Thymus (tissue), 11 donors: Measurements from ENCODE around the gene MLLT10. TPM values are rescaled to one million over a fixed set of nuclear protein-coding genes. Genes with fewer than 3 reads are reported as not detected.
"Not testable (repeated sequence)": the region's sequence is repeated elsewhere in the genome, so short reads cannot be mapped to it uniquely, and the experiment has no call there.

Experiments used
- DNase-seq, 9 donors: peaks; one replicate each; pipeline ENCODE4 v3.0.0-alpha.2; 2013; ENCODE audit warnings: low spot score in 9 of 9, low read depth in 6 of 9, missing footprints in 1 of 9
- H3K27ac ChIP-seq, 2 donors: one replicate each; pipeline ENCODE4 v1.5.1; 2013; ENCODE audit warnings: control low read depth in 1 of 2, low read depth in 1 of 2, low read length in 1 of 2, mild to moderate bottlenecking in 1 of 2, moderate library complexity in 1 of 2
- H3K27me3 ChIP-seq, 2 donors: one replicate each; pipeline ENCODE4 v1.5.1; 2013; ENCODE audit warnings: low read length in 1 of 2; ENCODE audit not compliant: control insufficient read depth in 2 of 2, insufficient read depth in 1 of 2
- H3K36me3 ChIP-seq, 2 donors: one replicate each; pipeline ENCODE4 v1.5.1; 2013; ENCODE audit warnings: low read length in 1 of 2, mild to moderate bottlenecking in 1 of 2, moderate library complexity in 1 of 2; ENCODE audit not compliant: control insufficient read depth in 2 of 2, insufficient read depth in 2 of 2
- H3K4me1 ChIP-seq, 2 donors: one replicate each; pipeline ENCODE4 v1.5.1; 2013; ENCODE audit warnings: low read length in 2 of 2; ENCODE audit not compliant: control insufficient read depth in 2 of 2, insufficient read depth in 2 of 2
- H3K4me3 ChIP-seq, 2 donors: one replicate each; pipeline ENCODE4 v1.5.1; 2013; ENCODE audit warnings: low read length in 2 of 2, control low read depth in 1 of 2, mild to moderate bottlenecking in 1 of 2
- H3K9me3 ChIP-seq, 2 donors: one replicate each; pipeline ENCODE4 v1.5.1; 2013; ENCODE audit warnings: low read length in 1 of 2, mild to moderate bottlenecking in 1 of 2; ENCODE audit not compliant: control insufficient read depth in 2 of 2, insufficient read depth in 1 of 2
- WGBS: extraction: QIAGEN DNeasy Blood & Tissue Kit; methylation state at CpG from one replicate; pipeline ENCODE4 v1.1.7; 2013; 5-methylcytosine and 5-hydroxymethylcytosine counted together
- polyA plus RNA-seq: library from polyadenylated mRNA; stranded (reverse); fragments of 200-250 nt; gene quantifications from one replicate; pipeline ENCODE4 v1.2.3, GENCODE V29; 2013
- total RNA-seq: library from RNA; stranded (reverse); fragments of 120-200 nt; gene quantifications from one replicate; pipeline ENCODE4 v1.2.4, GENCODE V29; 2013
- donor health status: healthy.

Gene MLLT10
- total and polyA plus RNA-seq, 2 donors: 23.0 to 27.9 TPM

DNA sequence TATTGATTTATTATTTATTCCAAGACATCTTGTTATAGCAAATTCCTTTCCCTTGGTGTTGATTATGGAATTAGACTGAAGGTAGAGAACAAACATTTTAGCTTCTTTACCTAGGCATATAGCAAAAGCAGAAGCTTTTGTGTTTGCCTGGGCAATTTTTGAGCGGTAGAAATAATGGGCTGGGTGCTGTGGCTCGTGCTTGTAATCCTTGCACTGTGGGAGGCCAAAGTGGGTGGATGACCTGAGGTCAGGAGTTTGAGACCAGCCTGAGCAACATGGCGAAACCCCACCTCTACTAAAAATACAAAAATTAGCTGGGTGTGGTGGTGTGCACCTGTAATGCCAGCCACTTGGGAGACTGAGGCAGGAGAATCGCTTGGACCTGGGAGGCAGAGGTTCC, 6.7 kb downstream of the MLLT10 start:
- not testable (repeated sequence) for H3K4me1 ChIP-seq, H3K27ac ChIP-seq, H3K27me3 ChIP-seq, H3K9me3 ChIP-seq, DNase-seq, H3K4me3 ChIP-seq
- peaks cover 35 to 80% of the 10 kb centered on the region in 2 donors for H3K36me3 ChIP-seq
- WGBS: 98% methylated on average over 4 of the region's 4 CpGs

DNA sequence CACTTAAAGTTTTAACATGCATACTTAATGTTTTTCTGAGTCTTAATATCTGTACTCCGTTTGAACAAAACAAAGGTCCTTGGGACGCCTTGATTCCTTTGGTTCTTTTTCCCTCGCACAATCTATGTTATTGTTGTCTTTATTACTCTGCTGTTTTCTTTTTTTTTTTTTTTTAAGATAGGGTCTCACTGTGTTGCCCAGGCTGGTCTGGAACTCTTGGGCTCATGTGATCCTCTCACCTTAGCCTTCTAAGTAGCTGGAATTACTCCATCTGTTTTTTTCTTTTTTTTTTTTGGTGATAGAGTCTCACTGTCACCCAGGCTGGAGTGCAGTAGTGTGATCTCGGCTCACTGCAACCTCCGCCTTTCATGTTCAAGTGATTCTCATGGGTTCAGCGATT, 13.2 kb downstream of the MLLT10 start:
- 98% methylated on average over 6 of the region's 6 CpGs for WGBS

DNA sequence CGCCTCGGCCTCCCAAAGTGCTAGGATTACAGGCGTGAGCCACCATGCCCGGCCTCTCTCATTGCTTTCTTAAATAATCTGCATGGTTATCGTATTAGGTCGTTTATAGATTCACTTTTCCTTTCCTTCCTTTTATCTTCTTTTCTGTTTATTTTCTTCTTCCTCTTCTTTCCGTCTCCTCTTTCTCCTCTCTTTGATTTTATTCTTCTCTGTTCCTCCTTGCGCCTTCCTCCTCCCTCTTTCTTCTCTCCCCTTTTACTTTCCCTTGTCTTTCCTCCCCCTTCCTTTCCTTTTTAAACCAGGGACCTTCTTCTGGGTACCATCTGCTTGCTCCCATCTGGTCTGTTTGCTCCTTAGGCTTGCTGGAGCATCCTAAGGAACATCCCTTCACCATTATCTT, 18.6 kb downstream of the MLLT10 start:
- Histone ChIP-seq H3K4me1 (no peaks in the 10 kb centered on the region), H3K27me3 (no peaks in the 10 kb centered on the region), H3K36me3 (peaks cover 44 to 52% of the 10 kb centered on the region in 2 donors), H3K4me3 (no peak overlapping the region), H3K27ac (no peak overlapping the region), H3K9me3 (no peaks in the 10 kb centered on the region)
- 97% methylated on average over 8 of the region's 8 CpGs for WGBS
- DNase-seq: no peak

More for the DNA sequence above, 13.2 kb downstream of the MLLT10 start:
- DNase-seq: no peak
- H3K4me1 ChIP-seq: no peaks in the 10 kb centered on the region
- H3K9me3 ChIP-seq: no peaks in the 10 kb centered on the region
- peaks cover 41 to 53% of the 10 kb centered on the region in 2 donors for H3K36me3 ChIP-seq
- H3K27me3 ChIP-seq: no peaks in the 10 kb centered on the region
- no peak overlapping the region for H3K4me3 ChIP-seq
- no peak overlapping the region for H3K27ac ChIP-seq

DNA sequence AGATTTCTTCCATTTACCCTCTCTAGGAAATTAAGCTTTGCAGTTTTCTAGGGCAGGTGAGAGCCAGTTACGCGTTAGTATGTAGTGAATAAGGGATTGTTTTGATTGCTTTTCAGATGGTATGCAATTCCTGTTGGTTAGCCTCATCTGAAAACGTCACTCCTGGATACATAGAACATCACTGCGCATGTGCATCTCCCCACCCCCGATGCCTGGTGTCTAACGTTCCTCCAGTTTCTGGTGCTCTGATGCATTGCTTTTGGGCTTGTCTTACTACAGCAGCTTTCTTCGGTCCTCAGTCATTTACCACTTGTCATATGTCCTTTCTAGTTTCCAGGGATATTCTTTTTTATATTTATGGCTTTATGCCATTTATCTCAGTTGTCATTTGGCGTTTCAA, 22.5 kb downstream of the MLLT10 start:
- Histone ChIP-seq H3K4me1 (no peaks in the 10 kb centered on the region), H3K27me3 (no peaks in the 10 kb centered on the region), H3K36me3 (peaks cover 40 to 65% of the 10 kb centered on the region in 2 donors), H3K9me3 (no peaks in the 10 kb centered on the region), H3K27ac (no peak overlapping the region), H3K4me3 (no peak overlapping the region)
- no peak for DNase-seq
- WGBS: 96% methylated on average over 8 of the region's 8 CpGs

- DNase-seq, H3K27me3 ChIP-seq, H3K9me3 ChIP-seq, H3K4me3 ChIP-seq, H3K4me1 ChIP-seq, H3K27ac ChIP-seq: not testable (repeated sequence)
- H3K36me3 ChIP-seq: peaks cover 34 to 51% of the 10 kb centered on the region in 2 donors
- WGBS: 99% methylated on average over 7 of the region's 7 CpGs
Observed at GRCh38 chr10:21558984-21559383, 25.0 kb downstream of the MLLT10 start.

- H3K36me3 ChIP-seq: peaks cover 4 to 11% of the 10 kb centered on the region in 2 donors
- DNase-seq: no peak
- WGBS: 96% methylated on average over 3 of the region's 3 CpGs
- no peaks in the 10 kb centered on the region for H3K9me3 ChIP-seq
- no peaks in the 10 kb centered on the region for H3K4me1 ChIP-seq
- H3K27me3 ChIP-seq: no peaks in the 10 kb centered on the region
- no peak overlapping the region for H3K4me3 ChIP-seq
- no peak overlapping the region for H3K27ac ChIP-seq
Observed at GRCh38 chr10:21570761-21571521, 36.9 kb downstream of the MLLT10 start.

GRCh38 chr10:21572578-21572977, 38.5 kb downstream of the MLLT10 start:
- Histone ChIP-seq H3K36me3 (peaks cover 0 to 6% of the 10 kb centered on the region in 2 donors), H3K4me3 (no peak overlapping the region), H3K27me3 (no peaks in the 10 kb centered on the region), H3K9me3 (no peaks in the 10 kb centered on the region), H3K4me1 (no peaks in the 10 kb centered on the region), H3K27ac (no peak overlapping the region)
- 94% methylated on average over 3 of the region's 3 CpGs for WGBS
- no peak for DNase-seq

GRCh38 chr10:21574514-21574913, 40.5 kb downstream of the MLLT10 start:
- H3K4me3 ChIP-seq, H3K36me3 ChIP-seq, H3K27ac ChIP-seq, DNase-seq, H3K4me1 ChIP-seq, H3K9me3 ChIP-seq, H3K27me3 ChIP-seq: not testable (repeated sequence)
- 99% methylated on average over 2 of the region's 2 CpGs for WGBS

- no peaks in the 10 kb centered on the region for H3K9me3 ChIP-seq
- H3K4me1 ChIP-seq: peaks cover 0 to 3% of the 10 kb centered on the region in 2 donors
- WGBS: 93% methylated on average over 5 of the region's 5 CpGs
- no peaks in the 10 kb centered on the region for H3K27me3 ChIP-seq
- no peak for DNase-seq
- H3K27ac ChIP-seq: no peak overlapping the region
- peaks cover 0 to 3% of the 10 kb centered on the region in 2 donors for H3K36me3 ChIP-seq
- H3K4me3 ChIP-seq: no peak overlapping the region
Observed at GRCh38 chr10:21579291-21579690, 45.3 kb downstream of the MLLT10 start.
